Stimulated activated CD8-positive, alpha-beta memory T cell treated with anti-CD3 and anti-CD28 coated beads, Interleukin-12 subunit alpha, Interleukin-12 subunit beta, amount 100 ng/mL, for 1 hour (primary cell): ENCODE results near the gene WNK1.
"Not testable (repeated sequence)": the region's sequence is repeated elsewhere in the genome, so short reads cannot be mapped to it uniquely, and the experiment has no call there.

Experiments used
- DNase-seq: peaks from one replicate; pipeline ENCODE4 v3.0.0-alpha.2; 2020; ENCODE audit warnings: low read depth

Gene WNK1

GRCh38 chr12:912466-913235 lies 160.3 kb downstream of the WNK1 start:
- no peak for DNase-seq

- DNase-seq: no peak
Measured at GRCh38 chr12:913919-914698, 161.7 kb downstream of the WNK1 start.

GRCh38 chr12:915090-915489 lies 162.7 kb downstream of the WNK1 start:
- DNase-seq: no peak

GRCh38 chr12:916240-916639 lies 163.9 kb downstream of the WNK1 start:
- no peak for DNase-seq

- no peak for DNase-seq
Measured at GRCh38 chr12:916712-917445, 164.5 kb downstream of the WNK1 start.

- no peak for DNase-seq
Measured at GRCh38 chr12:920676-921075, 168.3 kb downstream of the WNK1 start.

GRCh38 chr12:922285-922684 lies 169.9 kb downstream of the WNK1 start:
- no peak for DNase-seq

- no peak for DNase-seq
Measured at GRCh38 chr12:926641-927040, 174.3 kb downstream of the WNK1 start.

- no peak for DNase-seq
Measured at GRCh38 chr12:931060-931459, 178.7 kb downstream of the WNK1 start.

- DNase-seq: no peak
Measured at GRCh38 chr12:931591-931990, 179.2 kb downstream of the WNK1 start.

- not testable (repeated sequence) for DNase-seq
Measured at GRCh38 chr12:935891-936290, 183.5 kb downstream of the WNK1 start.

GRCh38 chr12:936377-937345 lies 184.3 kb downstream of the WNK1 start:
- DNase-seq: no peak

GRCh38 chr12:938810-939209 lies 186.4 kb downstream of the WNK1 start:
- DNase-seq: no peak

- no peak for DNase-seq
Measured at GRCh38 chr12:943051-943450, 190.7 kb downstream of the WNK1 start.

GRCh38 chr12:944211-944610 lies 191.8 kb downstream of the WNK1 start:
- no peak for DNase-seq

- no peak for DNase-seq
Measured at GRCh38 chr12:946212-946611, 193.8 kb downstream of the WNK1 start.

- no peak for DNase-seq
Measured at GRCh38 chr12:946631-947030, 194.3 kb downstream of the WNK1 start.

- no peak for DNase-seq
Measured at GRCh38 chr12:948238-948637, 195.9 kb downstream of the WNK1 start.

- DNase-seq: peak; percentile 96
Measured at GRCh38 chr12:949453-950191, 197.2 kb downstream of the WNK1 start, which contains the start of gene RAD52. Gene RAD52, minus strand, starts transcription at chr12:949694. Its CDS starts 16,636 bp downstream, at chr12:933058.

- no peak for DNase-seq
Measured at GRCh38 chr12:951176-951575, 198.8 kb downstream of the WNK1 start.

- no peak for DNase-seq
Measured at GRCh38 chr12:953776-954175, 201.4 kb downstream of the WNK1 start.
